ENCODE measurements around the gene CCL27.

Gene CCL27, protein sequence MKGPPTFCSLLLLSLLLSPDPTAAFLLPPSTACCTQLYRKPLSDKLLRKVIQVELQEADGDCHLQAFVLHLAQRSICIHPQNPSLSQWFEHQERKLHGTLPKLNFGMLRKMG

DNA sequence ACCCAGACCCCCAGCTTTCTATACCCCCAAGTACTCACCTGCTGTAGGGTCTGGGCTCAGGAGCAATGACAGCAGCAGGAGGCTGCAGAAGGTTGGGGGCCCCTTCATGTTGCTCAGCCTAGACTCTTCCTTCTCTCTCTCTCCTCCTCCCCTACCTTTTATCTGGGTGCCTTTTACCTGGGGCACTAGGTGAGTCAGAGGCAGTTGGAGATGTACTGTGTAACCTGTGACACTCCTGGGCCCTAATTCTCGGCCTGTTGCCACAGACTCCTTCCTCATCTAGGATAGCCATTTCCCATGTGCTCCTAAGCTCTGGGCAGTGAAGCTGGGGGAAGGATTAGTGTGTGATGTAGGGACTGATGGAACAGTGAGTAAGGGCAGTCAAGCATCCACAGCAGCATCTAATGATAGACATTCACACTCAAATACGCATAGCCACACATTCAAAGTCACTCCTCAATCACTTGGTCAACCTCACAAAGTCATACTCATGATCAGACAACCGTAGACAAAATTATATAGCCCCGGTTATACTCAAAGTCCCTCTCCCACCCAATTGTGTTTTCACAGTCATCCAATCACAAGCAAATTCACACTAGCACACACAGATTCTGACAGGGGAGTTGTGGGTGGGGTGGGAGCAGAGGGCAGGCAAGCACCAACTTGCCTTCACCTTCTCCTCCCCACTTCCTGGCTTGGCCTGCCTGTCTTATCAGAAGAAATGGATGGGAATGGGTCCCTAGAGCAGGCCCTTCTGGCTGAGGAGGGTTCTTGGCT is at the start of gene CCL27:
CCL27 (minus strand) TSS at position 132 of the 777 bp plus-strand sequence; CDS start at position 108, 24 bp downstream.
- in situ Hi-C loops (cut with MboI; ENCODE audit: low sequenced_read_pairs, unreplicated experiment), result no loop called here
- DNase-seq (ENCODE audit: low spot score), result no peak
- TF ChIP-seq, protein P1, sequence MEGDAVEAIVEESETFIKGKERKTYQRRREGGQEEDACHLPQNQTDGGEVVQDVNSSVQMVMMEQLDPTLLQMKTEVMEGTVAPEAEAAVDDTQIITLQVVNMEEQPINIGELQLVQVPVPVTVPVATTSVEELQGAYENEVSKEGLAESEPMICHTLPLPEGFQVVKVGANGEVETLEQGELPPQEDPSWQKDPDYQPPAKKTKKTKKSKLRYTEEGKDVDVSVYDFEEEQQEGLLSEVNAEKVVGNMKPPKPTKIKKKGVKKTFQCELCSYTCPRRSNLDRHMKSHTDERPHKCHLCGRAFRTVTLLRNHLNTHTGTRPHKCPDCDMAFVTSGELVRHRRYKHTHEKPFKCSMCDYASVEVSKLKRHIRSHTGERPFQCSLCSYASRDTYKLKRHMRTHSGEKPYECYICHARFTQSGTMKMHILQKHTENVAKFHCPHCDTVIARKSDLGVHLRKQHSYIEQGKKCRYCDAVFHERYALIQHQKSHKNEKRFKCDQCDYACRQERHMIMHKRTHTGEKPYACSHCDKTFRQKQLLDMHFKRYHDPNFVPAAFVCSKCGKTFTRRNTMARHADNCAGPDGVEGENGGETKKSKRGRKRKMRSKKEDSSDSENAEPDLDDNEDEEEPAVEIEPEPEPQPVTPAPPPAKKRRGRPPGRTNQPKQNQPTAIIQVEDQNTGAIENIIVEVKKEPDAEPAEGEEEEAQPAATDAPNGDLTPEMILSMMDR (IDR thresholded peaks at IDR 0.05; ENCODE audit: borderline replicate concordance, control extremely low read depth, extremely low read depth, insufficient read depth, missing control alignments), result no peak

DNA sequence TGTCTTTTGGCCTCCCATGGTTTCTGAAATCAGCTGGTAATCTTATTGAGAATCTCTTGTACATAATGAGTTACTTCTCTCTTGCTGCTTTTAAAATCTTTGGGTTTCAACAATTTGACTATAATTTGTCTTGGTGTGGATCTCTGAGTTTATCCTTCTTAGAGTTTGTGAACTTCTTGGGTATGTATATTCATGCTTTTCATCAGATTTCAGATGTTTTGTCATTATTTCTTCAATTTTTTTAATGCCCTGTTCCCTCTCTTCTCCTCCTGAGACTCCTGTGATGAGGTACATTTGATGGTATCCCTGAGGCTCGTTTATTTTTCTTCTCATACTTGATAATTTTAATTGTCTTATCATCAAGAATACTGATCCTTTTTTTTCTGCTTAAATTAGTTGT is 49.7 kb upstream of the CCL27 start:
- no peak for DNase-seq (ENCODE audit: low spot score)
- in situ Hi-C loops (cut with MboI; ENCODE audit: low sequenced_read_pairs, unreplicated experiment), result no loop called here
- TF ChIP-seq, protein P1 (IDR thresholded peaks at IDR 0.05; ENCODE audit: borderline replicate concordance, control extremely low read depth, extremely low read depth, insufficient read depth, missing control alignments), result no peak

DNA sequence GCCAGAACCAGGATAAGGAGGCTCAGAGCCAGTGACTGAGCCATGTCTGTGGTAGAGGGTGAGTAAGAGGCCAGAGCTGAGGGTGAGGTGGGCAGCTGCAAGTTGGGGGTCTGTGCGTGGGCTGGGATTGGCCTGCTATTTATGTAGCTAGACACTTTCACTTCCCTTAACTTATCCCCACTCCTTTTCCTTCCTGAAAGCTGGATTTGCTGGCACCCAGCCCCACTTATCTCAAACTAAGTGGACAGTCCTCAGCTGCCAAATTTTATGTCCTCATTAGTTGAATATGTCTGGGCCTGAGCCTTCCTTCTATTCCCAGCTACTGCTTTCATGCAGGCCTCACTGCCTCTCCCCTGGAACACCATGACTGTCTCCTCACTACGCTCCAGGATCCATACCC is 47.6 kb upstream of the CCL27 start, which contains the start of gene CCL21:
CCL21 (minus strand) TSS at position 114 of the 400 bp plus-strand sequence; CDS start at position 44, 70 bp downstream.
- TF ChIP-seq, protein P1 (IDR thresholded peaks at IDR 0.05; ENCODE audit: borderline replicate concordance, control extremely low read depth, extremely low read depth, insufficient read depth, missing control alignments), result no peak

DNA sequence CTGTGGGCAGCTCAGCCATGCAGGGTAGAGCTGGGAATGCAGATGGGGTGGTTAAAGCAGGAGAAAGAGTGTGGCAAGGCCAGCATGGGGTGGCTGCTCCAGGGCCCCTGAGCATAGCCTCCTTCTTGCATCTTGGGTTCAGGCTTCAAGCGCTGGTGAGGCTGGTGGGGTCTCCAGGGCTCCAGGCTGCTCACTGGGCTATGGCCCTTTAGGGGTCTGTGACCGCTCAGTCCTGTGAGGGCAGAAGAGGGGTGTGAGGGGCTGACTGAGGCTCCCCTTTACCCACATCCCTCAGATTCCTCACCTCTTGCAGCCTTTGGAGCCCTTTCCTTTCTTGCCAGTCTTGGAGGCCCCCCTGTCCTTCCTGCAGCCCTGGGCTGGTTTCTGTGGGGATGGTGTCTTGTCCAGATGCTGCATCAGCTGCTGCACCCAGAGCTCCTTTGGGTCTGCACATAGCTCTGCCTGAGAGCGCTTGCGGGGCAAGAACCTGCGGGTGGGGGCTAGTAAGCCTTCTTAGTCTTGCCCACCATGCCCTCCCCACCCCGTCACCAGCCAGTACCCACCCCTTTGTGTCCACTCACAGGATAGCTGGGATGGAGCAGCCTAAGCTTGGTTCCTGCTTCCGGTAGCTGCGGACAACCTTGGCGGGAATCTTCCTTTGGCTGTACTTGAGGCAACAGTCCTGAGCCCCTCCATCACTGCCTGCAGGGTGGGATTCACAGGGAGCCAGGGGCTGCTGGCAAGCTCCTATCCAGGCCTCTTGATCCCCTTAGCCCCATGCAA is 46.9 kb upstream of the CCL27 start:
- DNase-seq (ENCODE audit: low spot score), result no peak
- TF ChIP-seq, protein P1 (IDR thresholded peaks at IDR 0.05; ENCODE audit: borderline replicate concordance, control extremely low read depth, extremely low read depth, insufficient read depth, missing control alignments), result no peak
- in situ Hi-C loops (cut with MboI; ENCODE audit: low sequenced_read_pairs, unreplicated experiment), result no loop called here

More for the DNA sequence above, 47.6 kb upstream of the CCL27 start, which contains the start of gene CCL21:
- no peak for DNase-seq (ENCODE audit: low spot score)
- in situ Hi-C loops (cut with MboI; ENCODE audit: low sequenced_read_pairs, unreplicated experiment), result no loop called here

DNA sequence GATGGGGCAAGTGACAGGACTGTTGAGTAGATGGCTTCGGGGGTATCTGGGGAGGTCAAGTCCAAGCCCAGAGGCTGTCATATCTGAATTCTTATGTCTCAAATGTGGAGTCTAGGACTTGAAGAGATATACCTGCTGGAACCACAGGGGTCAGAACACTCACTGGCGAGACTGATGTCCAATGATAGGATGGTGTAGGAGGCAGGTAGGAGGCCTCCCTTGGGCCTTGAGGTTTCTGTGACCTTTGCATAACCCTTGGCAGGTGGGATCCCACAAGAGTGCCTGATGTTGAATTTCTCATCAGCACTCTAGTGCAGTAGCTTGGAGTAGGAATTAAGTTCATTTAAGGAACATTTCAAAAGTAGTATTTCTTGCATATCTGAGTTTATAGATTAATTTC is 44.7 kb upstream of the CCL27 start:
- no peak for DNase-seq (ENCODE audit: low spot score)
- TF ChIP-seq, protein P1 (IDR thresholded peaks at IDR 0.05; ENCODE audit: borderline replicate concordance, control extremely low read depth, extremely low read depth, insufficient read depth, missing control alignments), result no peak
- in situ Hi-C loops (cut with MboI; ENCODE audit: low sequenced_read_pairs, unreplicated experiment), result no loop called here

Data from GM13976 (cell line).